ENCODE measurements around the gene MMAB. TPM values are rescaled to one million over a fixed set of nuclear protein-coding genes. Genes with fewer than 3 reads are reported as not detected.

Gene MMAB
- total RNA-seq, 1 donor from 2014 or later, result 24.7 TPM

GRCh38 chr12:109557200-109557599 is 16.1 kb downstream of the MMAB start:
- H3K79me2 ChIP-seq (ENCODE audit: low read depth), result no peaks in the 10 kb centered on the region
- no peak overlapping the region for H3K9ac ChIP-seq
- no peaks in the 10 kb centered on the region for H3K4me1 ChIP-seq
- no peak overlapping the region for H3K4me3 ChIP-seq
- no peaks in the 10 kb centered on the region for H3F3A ChIP-seq (ENCODE audit: low read depth)
- peaks cover 30% of the 10 kb centered on the region for H3K4me1 Mint-ChIP-seq
- no peaks in the 10 kb centered on the region for H4K20me1 ChIP-seq (ENCODE audit: low read depth)
- no peak overlapping the region for H3K27ac ChIP-seq
- H3K27ac Mint-ChIP-seq, result no peak overlapping the region
- no peaks in the 10 kb centered on the region for H3K9me3 Mint-ChIP-seq
- TF ChIP-seq EZH2phosphoT487 (IDR thresholded peaks at IDR 0.05) (no peak), CTCF (IDR thresholded peaks at IDR 0.05) (no peak)
- H3K27me3 ChIP-seq, result no peaks in the 10 kb centered on the region
- H3K36me3 Mint-ChIP-seq, result peaks cover 14% of the 10 kb centered on the region
- peaks cover 12% of the 10 kb centered on the region for H3K27me3 Mint-ChIP-seq (ENCODE audit: insufficient read depth, low read depth)
- DNase-seq (ENCODE audit: low spot score), result no peak
- H3K36me3 ChIP-seq, result no peaks in the 10 kb centered on the region
- H3K4me3 Mint-ChIP-seq, result no peak overlapping the region
- H2AFZ ChIP-seq (replicated peaks), result no peak overlapping the region
- H3K4me2 ChIP-seq, result no peak overlapping the region
- no peaks in the 10 kb centered on the region for H3K9me3 ChIP-seq (ENCODE audit: low read depth)

- Histone ChIP-seq H3K9ac (no peak overlapping the region), H3K4me2 (no peak overlapping the region), H3K27ac (no peak overlapping the region), H3K36me3 (no peaks in the 10 kb centered on the region), H3K79me2 (ENCODE audit: low read depth) (no peaks in the 10 kb centered on the region), H3K4me1 (no peaks in the 10 kb centered on the region), H3F3A (ENCODE audit: low read depth) (no peaks in the 10 kb centered on the region), H2AFZ (replicated peaks) (no peak overlapping the region), H3K4me3 (no peak overlapping the region), H3K27me3 (no peaks in the 10 kb centered on the region), H3K9me3 (ENCODE audit: low read depth) (no peaks in the 10 kb centered on the region), H4K20me1 (ENCODE audit: low read depth) (no peaks in the 10 kb centered on the region)
- H3K36me3 Mint-ChIP-seq, result peaks cover 10% of the 10 kb centered on the region
- H3K9me3 Mint-ChIP-seq, result no peaks in the 10 kb centered on the region
- peaks cover 28% of the 10 kb centered on the region for H3K4me1 Mint-ChIP-seq
- peaks cover 10% of the 10 kb centered on the region for H3K27me3 Mint-ChIP-seq (ENCODE audit: insufficient read depth, low read depth)
- no peak overlapping the region for H3K4me3 Mint-ChIP-seq
- no peak overlapping the region for H3K27ac Mint-ChIP-seq
- TF ChIP-seq EZH2 (IDR thresholded peaks at IDR 0.05), result no peak
- TF ChIP-seq CTCF (IDR thresholded peaks at IDR 0.05), result no peak
- TF ChIP-seq EZH2phosphoT487 (IDR thresholded peaks at IDR 0.05), result no peak
- no peak for DNase-seq (ENCODE audit: low spot score)
Observed at GRCh38 chr12:109555431-109556315, 17.6 kb downstream of the MMAB start.

- H3K79me2 ChIP-seq (ENCODE audit: low read depth), result no peaks in the 10 kb centered on the region
- Mint-ChIP-seq H3K27me3 (ENCODE audit: insufficient read depth, low read depth) (peaks cover 10% of the 10 kb centered on the region), H3K27ac (no peak overlapping the region), H3K9me3 (no peaks in the 10 kb centered on the region), H3K4me3 (no peak overlapping the region), H3K36me3 (peaks cover 10% of the 10 kb centered on the region), H3K4me1 (peaks cover 36% of the 10 kb centered on the region)
- H4K20me1 ChIP-seq (ENCODE audit: low read depth), result no peaks in the 10 kb centered on the region
- peaks cover 5% of the 10 kb centered on the region for H3F3A ChIP-seq (ENCODE audit: low read depth)
- no peak overlapping the region for H3K27ac ChIP-seq
- H3K9ac ChIP-seq, result no peak overlapping the region
- DNase-seq (ENCODE audit: low spot score), result no peak
- H3K27me3 ChIP-seq, result no peaks in the 10 kb centered on the region
- TF ChIP-seq EZH2 (IDR thresholded peaks at IDR 0.05), result no peak
- TF ChIP-seq CTCF (IDR thresholded peaks at IDR 0.05), result no peak
- TF ChIP-seq EZH2phosphoT487 (IDR thresholded peaks at IDR 0.05), result no peak
- H3K4me3 ChIP-seq, result no peak overlapping the region
- peaks cover 6% of the 10 kb centered on the region for H3K4me1 ChIP-seq
- no peaks in the 10 kb centered on the region for H3K36me3 ChIP-seq
- H3K9me3 ChIP-seq (ENCODE audit: low read depth), result no peaks in the 10 kb centered on the region
- no peak overlapping the region for H3K4me2 ChIP-seq
- H2AFZ ChIP-seq (replicated peaks), result no peak overlapping the region
Observed at GRCh38 chr12:109554761-109555160, 18.5 kb downstream of the MMAB start.
